Bronchial epithelial cell (primary cell): ENCODE data around the gene ZNF232. TPM values are rescaled to one million over a fixed set of nuclear protein-coding genes. Genes with fewer than 3 reads are reported as not detected.
"Not testable (repeated sequence)": the region's sequence is repeated elsewhere in the genome, so short reads cannot be mapped to it uniquely, and the experiment has no call there.

Experiments
- DNase-seq: peaks from one replicate; pipeline ENCODE4 v3.0.0-alpha.2; 2010; ENCODE audit warnings: low read depth
- FAIRE-seq: peaks from 2 replicates; lab custom pipeline; 2011; peaks lifted over from hg19 to GRCh38; lab: Jason Lieb, UNC
- H3K27me3 ChIP-seq: 2 replicates; pipeline ENCODE4 v1.5.1; 2011; ENCODE audit warnings: low read length; ENCODE audit not compliant: control insufficient read depth, insufficient read depth
- H3K36me3 ChIP-seq: 2 replicates; pipeline ENCODE4 v1.5.1; 2011; ENCODE audit warnings: low read length; ENCODE audit not compliant: control insufficient read depth, insufficient read depth
- H3K4me3 ChIP-seq: 2 replicates; pipeline ENCODE4 v1.5.1; 2011; ENCODE audit warnings: mild to moderate bottlenecking, low read depth, low read length, control low read depth
- CTCF ChIP-seq: IDR thresholded peaks from 2 replicates; pipeline ENCODE4 v1.5.1; 2011; ENCODE audit warnings: mild to moderate bottlenecking, moderate library complexity, low read length, control low read depth, inconsistent platforms; ENCODE audit not compliant: insufficient read depth, severe bottlenecking
- total RNA-seq: library from RNA; depleted of rRNA; stranded (reverse); fragments of >200 nt; gene quantifications from 2 replicates; pipeline ENCODE4 v1.2.1, GENCODE V29; 2014

ZNF232 gene
- 8.2 and 10.0 TPM in 2 replicates for total RNA-seq

- no peak for TF ChIP-seq CTCF
- Histone ChIP-seq H3K27me3 (peaks cover 10% of the 10 kb centered on the region), H3K36me3 (peaks cover 4% of the 10 kb centered on the region), H3K4me3 (peak within 1 kb of the TSS; percentile 67)
- FAIRE-seq, result no peak
- DNase-seq, result peak; percentile 90
These were observed at the start of gene ZNF232 for GRCh38 chr17:5111402-5112204. Gene ZNF232 (minus strand): TSS chr17:5111878. CDS start chr17:5111822, 56 bp downstream.

GRCh38 chr17:5160702-5161101, 49.0 kb upstream of the ZNF232 start:
- DNase-seq, H3K27me3 ChIP-seq, H3K36me3 ChIP-seq, H3K4me3 ChIP-seq, FAIRE-seq: not testable (repeated sequence)

GRCh38 chr17:5146122-5146521, 34.4 kb upstream of the ZNF232 start:
- FAIRE-seq, H3K27me3 ChIP-seq, H3K4me3 ChIP-seq, DNase-seq, H3K36me3 ChIP-seq: not testable (repeated sequence)

GRCh38 chr17:5142877-5143276, 31.2 kb upstream of the ZNF232 start:
- not testable (repeated sequence) for H3K4me3 ChIP-seq, FAIRE-seq, H3K27me3 ChIP-seq, H3K36me3 ChIP-seq, DNase-seq

GRCh38 chr17:5139458-5139732, 27.7 kb upstream of the ZNF232 start:
- DNase-seq (no peak), FAIRE-seq (no peak)
- no peaks in the 10 kb centered on the region for H3K36me3 ChIP-seq
- TF ChIP-seq CTCF, result no peak
- no peaks in the 10 kb centered on the region for H3K27me3 ChIP-seq
- H3K4me3 ChIP-seq, result no peak overlapping the region

- Histone ChIP-seq H3K36me3 (no peaks in the 10 kb centered on the region), H3K4me3 (no peak overlapping the region), H3K27me3 (no peaks in the 10 kb centered on the region)
- TF ChIP-seq CTCF, result no peak
- FAIRE-seq (no peak), DNase-seq (no peak)
These were observed 27.2 kb upstream of the ZNF232 start for GRCh38 chr17:5138616-5139457.

GRCh38 chr17:5138198-5138544, 26.5 kb upstream of the ZNF232 start:
- not testable (repeated sequence) for FAIRE-seq, DNase-seq, H3K36me3 ChIP-seq, H3K27me3 ChIP-seq, H3K4me3 ChIP-seq

- not testable (repeated sequence) for FAIRE-seq, DNase-seq
These were observed 26.0 kb upstream of the ZNF232 start for GRCh38 chr17:5137511-5138197.

GRCh38 chr17:5136580-5137412, 25.1 kb upstream of the ZNF232 start:
- DNase-seq, H3K36me3 ChIP-seq, FAIRE-seq, H3K27me3 ChIP-seq, H3K4me3 ChIP-seq: not testable (repeated sequence)

More at GRCh38 chr17:5137511-5138197, 26.0 kb upstream of the ZNF232 start:
- not testable (repeated sequence) for H3K4me3 ChIP-seq, H3K27me3 ChIP-seq, H3K36me3 ChIP-seq
